WTC11 (cell line): ENCODE measurements around the gene CHMP5. TPM values are rescaled to one million over a fixed set of nuclear protein-coding genes. Genes with fewer than 3 reads are reported as not detected.

ENCODE experiments used
- ATAC-seq: fragments of 200-7000 bp; cut with Tn5 transposase; 2 replicates; pipeline ENCODE4 v1.10.0; 2021; ENCODE audit warnings: mild to moderate bottlenecking, moderate library complexity
- CTCF ChIA-PET: fragments of 300-600 bp; sonication (Branson Sonifier 250); formaldehyde crosslinking; loops from one replicate; lab custom pipeline; 2021; ENCODE audit warnings: antibody characterized with exemption; lab: Charles Lee
- POLR2A ChIA-PET: fragments of 350-600 bp; sonication (Branson Sonifier 250); formaldehyde crosslinking; loops from one replicate; lab custom pipeline; 2021; ENCODE audit warnings: antibody characterized with exemption; lab: Charles Lee
- DNase-seq: peaks from one replicate; pipeline ENCODE4 v3.0.0; 2021; ENCODE audit warnings: low spot score
- H3K27ac Mint-ChIP-seq: 2 replicates; pipeline ENCODE4 v1.8.0; 2021; ENCODE audit warnings: mixed read lengths
- H3K27me3 Mint-ChIP-seq: 2 replicates; pipeline ENCODE4 v1.8.0; 2021; ENCODE audit warnings: low read depth, mild to moderate bottlenecking, moderate library complexity, mixed read lengths
- H3K36me3 Mint-ChIP-seq: 2 replicates; pipeline ENCODE4 v1.8.0; 2021; ENCODE audit warnings: mixed read lengths
- H3K4me1 Mint-ChIP-seq: 2 replicates; pipeline ENCODE4 v1.8.0; 2022; ENCODE audit warnings: mixed read lengths
- H3K4me3 Mint-ChIP-seq: 2 replicates; pipeline ENCODE4 v1.8.0; 2021; ENCODE audit warnings: mild to moderate bottlenecking, moderate library complexity, mixed read lengths
- H3K9me3 Mint-ChIP-seq: 2 replicates; pipeline ENCODE4 v1.8.0; 2021; ENCODE audit warnings: mixed read lengths
- ARID4B ChIP-seq: sonication (generic); formaldehyde crosslinking; IDR thresholded peaks from 2 replicates; pipeline ENCODE4 v1.8.0; 2023; ENCODE audit warnings: missing genetic modification reagents, mild to moderate bottlenecking, borderline replicate concordance
- ATF3 ChIP-seq: sonication (generic); formaldehyde crosslinking; conservative IDR thresholded peaks from 2 replicates; pipeline ENCODE4 v1.8.1; 2022; ENCODE audit warnings: mild to moderate bottlenecking, missing genetic modification reagents
- ATF6 ChIP-seq: sonication (generic); formaldehyde crosslinking; IDR thresholded peaks from 2 replicates; pipeline ENCODE4 v1.8.1; 2023; ENCODE audit warnings: mild to moderate bottlenecking, missing genetic modification reagents
- CBFB ChIP-seq: sonication (generic); formaldehyde crosslinking; IDR thresholded peaks from 2 replicates; pipeline ENCODE4 v1.8.1; 2022; ENCODE audit warnings: mild to moderate bottlenecking, low read depth, missing genetic modification reagents
- CDX4 ChIP-seq: fragments of 250-450 bp; sonication (Bioruptor Pico); IDR thresholded peaks from 2 replicates; pipeline ENCODE4 v1.9.0; 2021; ENCODE audit warnings: moderate library complexity, mild to moderate bottlenecking, inconsistent platforms, borderline replicate concordance
- ETV6 ChIP-seq: sonication (generic); formaldehyde crosslinking; IDR thresholded peaks from 2 replicates; pipeline ENCODE4 v1.8.1; 2022; ENCODE audit warnings: mild to moderate bottlenecking, missing genetic modification reagents
- IRF2 ChIP-seq: sonication (generic); formaldehyde crosslinking; IDR thresholded peaks from 2 replicates; pipeline ENCODE4 v1.8.0; 2022; ENCODE audit warnings: low read depth, missing genetic modification reagents, borderline replicate concordance
- NFYB ChIP-seq: sonication (generic); formaldehyde crosslinking; conservative IDR thresholded peaks from 2 replicates; pipeline ENCODE4 v1.8.0; 2022; ENCODE audit warnings: low read depth, missing genetic modification reagents
- PRDM15 ChIP-seq: sonication (generic); formaldehyde crosslinking; IDR thresholded peaks from 2 replicates; pipeline ENCODE4 v1.8.0; 2022; ENCODE audit warnings: missing genetic modification reagents
- SMAD3 ChIP-seq: sonication (generic); formaldehyde crosslinking; IDR thresholded peaks from 2 replicates; pipeline ENCODE4 v1.8.0; 2022; ENCODE audit warnings: missing genetic modification reagents, mild to moderate bottlenecking, borderline replicate concordance
- STAT6 ChIP-seq: sonication (generic); formaldehyde crosslinking; conservative IDR thresholded peaks from 2 replicates; pipeline ENCODE4 v1.8.1; 2023; ENCODE audit warnings: mild to moderate bottlenecking, low read depth, missing genetic modification reagents, moderate library complexity
- ZBTB21 ChIP-seq: sonication (generic); formaldehyde crosslinking; IDR thresholded peaks from 2 replicates; pipeline ENCODE4 v1.8.1; 2023; ENCODE audit warnings: mild to moderate bottlenecking, missing genetic modification reagents, borderline replicate concordance
- ZNF121 ChIP-seq: sonication (generic); formaldehyde crosslinking; IDR thresholded peaks from 2 replicates; pipeline ENCODE4 v1.8.0; 2023; ENCODE audit warnings: missing genetic modification reagents
- ZNF219 ChIP-seq: sonication (generic); formaldehyde crosslinking; IDR thresholded peaks from 2 replicates; pipeline ENCODE4 v1.8.0; 2023; ENCODE audit warnings: missing genetic modification reagents, mild to moderate bottlenecking, borderline replicate concordance
- ZNF232 ChIP-seq: sonication (generic); formaldehyde crosslinking; IDR thresholded peaks from 2 replicates; pipeline ENCODE4 v1.8.0; 2022; ENCODE audit warnings: mild to moderate bottlenecking, missing genetic modification reagents
- ZNF532 ChIP-seq: fragments of 250-450 bp; sonication (Bioruptor Pico); IDR thresholded peaks from 2 replicates; pipeline ENCODE4 v1.9.0; 2021; ENCODE audit warnings: mild to moderate bottlenecking, borderline replicate concordance
- total RNA-seq: library from RNA; stranded (reverse); gene quantifications from 3 replicates; pipeline ENCODE4 v1.2.3, GENCODE V29; 2021

The CHMP5 gene
- total RNA-seq, 1 experiment from 2014 or later: 46.2 TPM

- TF ChIP-seq ZNF532 (CRISPR knock-in tag) (no peak), CDX4 (CRISPR knock-in tag) (no peak), NFYB (no peak), IRF2 (no peak), CBFB (CRISPR knock-in tag) (no peak), ETV6 (CRISPR knock-in tag) (no peak), SMAD3 (CRISPR knock-in tag) (no peak), ARID4B (CRISPR knock-in tag) (no peak; the same call in 1 of the 2 replicates), ZNF121 (no peak), PRDM15 (peak; percentile 88), ZNF232 (CRISPR knock-in tag) (no peak)
Observed at GRCh38 chr9:33264003-33264472, 811 bp upstream of the CHMP5 start (continued).

- H3K36me3 Mint-ChIP-seq: peaks cover 33% of the 10 kb centered on the region
- ChIA-PET CTCF (interaction anchor here (0.8 kb wide), 1 partner anchor 189 kb away, joined by 3 read pairs; the partner anchor contains the start of gene SMU1), POLR2A (no interaction called here)
- no peak for DNase-seq
- no peaks in the 10 kb centered on the region for H3K27me3 Mint-ChIP-seq
- ATAC-seq: no peak
- H3K4me3 Mint-ChIP-seq: peak overlapping the region; percentile 98
- peaks cover 13% of the 10 kb centered on the region for H3K4me1 Mint-ChIP-seq
- no peaks in the 10 kb centered on the region for H3K9me3 Mint-ChIP-seq
- peak overlapping the region; percentile 86 for H3K27ac Mint-ChIP-seq
- no peak for TF ChIP-seq ATF6
- TF ChIP-seq ATF3 (CRISPR knock-in tag): no peak
- no peak for TF ChIP-seq STAT6 (CRISPR knock-in tag)
- no peak for TF ChIP-seq ZBTB21 (CRISPR knock-in tag)
- TF ChIP-seq ZNF219: no peak
Observed at GRCh38 chr9:33265211-33265865, 489 bp downstream of the CHMP5 start.
